ENCODE results near the gene SLC44A3. TPM values are rescaled to one million over a fixed set of nuclear protein-coding genes. Genes with fewer than 3 reads are reported as not detected.
"Not testable (repeated sequence)": the region's sequence is repeated elsewhere in the genome, so short reads cannot be mapped to it uniquely, and the experiment has no call there.

SLC44A3 gene
- total RNA-seq, 2 donors from 2014 or later, result not detected

GRCh38 chr1:94927405-94928175 lies 107.4 kb downstream of the SLC44A3 start:
- DNase-seq (ENCODE audit: low spot score in 2 of 2), result peak in 1 of 2 donors; percentile 3
- no peaks in the 10 kb centered on the region for H3K9me3 Mint-ChIP-seq

DNA sequence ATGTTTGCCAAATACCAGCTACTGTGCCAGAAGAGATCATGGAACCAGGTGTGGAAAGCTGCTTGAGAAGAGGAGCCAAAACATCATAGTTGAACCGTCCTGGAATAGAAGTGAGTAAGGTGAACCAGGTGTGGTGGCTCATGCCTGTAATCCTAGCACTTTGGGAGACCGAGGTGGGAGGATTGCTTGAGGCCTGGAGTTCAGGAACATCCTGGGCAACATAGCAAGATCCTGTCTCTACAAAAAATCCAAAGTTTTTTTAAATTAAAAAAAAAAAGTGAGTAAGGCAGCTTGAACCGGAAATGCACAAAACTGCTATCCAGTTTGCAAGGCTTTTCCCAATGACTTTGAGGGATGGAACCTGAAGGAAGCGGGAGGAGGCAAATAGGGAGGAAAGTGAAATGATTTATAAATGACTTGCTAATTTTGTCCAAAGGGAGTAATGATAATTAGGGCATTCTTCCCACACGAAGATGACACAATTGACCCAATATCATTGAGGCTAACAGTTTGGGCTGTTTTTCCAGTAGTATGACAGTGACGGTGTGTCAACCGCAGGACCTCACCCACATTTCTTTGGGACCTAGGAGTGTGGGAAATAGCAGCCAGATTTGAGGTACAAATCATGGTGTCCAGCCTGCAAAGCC lies 108.3 kb downstream of the SLC44A3 start:
- DNase-seq (ENCODE audit: low spot score in 2 of 2), result no peak
- H3K9me3 Mint-ChIP-seq, result no peaks in the 10 kb centered on the region

More at GRCh38 chr1:94927405-94928175, 107.4 kb downstream of the SLC44A3 start:
- ATAC-seq, result no peak
- H3K27ac Mint-ChIP-seq, result peak overlapping the region in 1 of 2 donors; percentile 66
- peaks cover 0 to 22% of the 10 kb centered on the region in 2 donors for H3K36me3 Mint-ChIP-seq

DNA sequence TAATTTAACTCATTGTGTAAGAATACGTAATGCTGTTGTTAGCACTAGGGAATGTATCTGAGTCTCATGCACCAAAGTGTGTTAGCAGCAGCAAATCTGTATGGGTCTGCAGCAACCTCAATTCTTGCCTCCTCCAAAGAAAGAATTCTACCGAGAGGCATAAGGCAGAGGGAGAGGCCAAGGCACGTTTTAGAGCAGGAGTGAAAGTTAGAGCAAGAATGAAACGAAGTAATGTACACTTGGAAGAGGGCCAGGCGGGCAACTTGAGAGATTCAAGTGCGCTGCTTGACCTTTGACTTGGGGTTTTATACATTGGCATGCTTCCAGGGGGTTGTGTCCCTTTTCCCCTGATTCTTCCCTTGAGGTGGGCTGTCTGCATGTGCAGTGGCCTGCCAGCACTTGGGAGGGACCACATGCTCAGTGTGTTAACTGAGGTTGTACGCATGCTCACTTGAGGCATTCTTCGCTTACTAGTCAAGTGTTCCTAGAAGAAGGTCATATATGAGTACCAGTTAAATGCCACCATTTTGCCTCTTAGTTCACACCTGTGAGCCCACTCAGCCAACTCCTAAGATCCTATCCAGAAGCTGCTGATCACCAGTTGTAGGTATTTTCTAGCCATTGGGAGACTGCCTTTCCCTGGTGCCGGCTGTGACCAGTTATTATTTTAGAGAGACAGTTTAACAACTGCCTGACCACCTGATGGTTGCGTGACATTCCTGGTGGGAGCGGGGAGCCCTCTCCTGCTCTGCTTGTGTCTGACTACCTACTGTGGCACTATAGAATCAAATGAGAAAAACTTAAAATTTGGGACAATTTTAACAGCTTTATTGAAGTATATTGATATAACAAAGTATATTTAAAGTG lies 109.4 kb downstream of the SLC44A3 start:
- ATAC-seq (no peak), DNase-seq (ENCODE audit: low spot score in 2 of 2) (no peak)
- H3K9me3 Mint-ChIP-seq, result no peaks in the 10 kb centered on the region
- H3K27ac Mint-ChIP-seq, result no peak overlapping the region
- H3K36me3 Mint-ChIP-seq, result peaks cover 0 to 22% of the 10 kb centered on the region in 2 donors

More for the DNA sequence above, 108.3 kb downstream of the SLC44A3 start:
- ATAC-seq, result no peak
- no peak overlapping the region for H3K27ac Mint-ChIP-seq
- H3K36me3 Mint-ChIP-seq, result peaks cover 0 to 22% of the 10 kb centered on the region in 2 donors

GRCh38 chr1:94931254-94931841 lies 111.2 kb downstream of the SLC44A3 start:
- ATAC-seq (no peak), DNase-seq (ENCODE audit: low spot score in 2 of 2) (no peak)
- peaks cover 0 to 8% of the 10 kb centered on the region in 2 donors for H3K36me3 Mint-ChIP-seq
- no peaks in the 10 kb centered on the region for H3K9me3 Mint-ChIP-seq
- no peak overlapping the region for H3K27ac Mint-ChIP-seq

- no peaks in the 10 kb centered on the region for H3K9me3 Mint-ChIP-seq
- no peak overlapping the region for H3K27ac Mint-ChIP-seq
- no peak for ATAC-seq
- no peak for DNase-seq (ENCODE audit: low spot score in 2 of 2)
- H3K36me3 Mint-ChIP-seq, result no peaks in the 10 kb centered on the region
These were observed 114.4 kb downstream of the SLC44A3 start for GRCh38 chr1:94934551-94934950.

- Mint-ChIP-seq H3K9me3 (no peaks in the 10 kb centered on the region), H3K27ac (no peak overlapping the region), H3K36me3 (no peaks in the 10 kb centered on the region)
- no peak for ATAC-seq
- no peak for DNase-seq (ENCODE audit: low spot score in 2 of 2)
These were observed 114.9 kb downstream of the SLC44A3 start for GRCh38 chr1:94935034-94935433.

- Mint-ChIP-seq H3K9me3 (no peaks in the 10 kb centered on the region), H3K27ac (peak overlapping the region in 1 of 2 donors; percentile 72), H3K36me3 (no peaks in the 10 kb centered on the region)
- DNase-seq (ENCODE audit: low spot score in 2 of 2), result no peak
- no peak for ATAC-seq
These were observed 115.3 kb downstream of the SLC44A3 start for GRCh38 chr1:94935476-94935875.

- no peaks in the 10 kb centered on the region for H3K36me3 Mint-ChIP-seq
- no peak for ATAC-seq
- no peak for DNase-seq (ENCODE audit: low spot score in 2 of 2)
- no peak overlapping the region for H3K27ac Mint-ChIP-seq
- H3K9me3 Mint-ChIP-seq, result no peaks in the 10 kb centered on the region
These were observed 116.9 kb downstream of the SLC44A3 start for GRCh38 chr1:94936861-94937620.

DNA sequence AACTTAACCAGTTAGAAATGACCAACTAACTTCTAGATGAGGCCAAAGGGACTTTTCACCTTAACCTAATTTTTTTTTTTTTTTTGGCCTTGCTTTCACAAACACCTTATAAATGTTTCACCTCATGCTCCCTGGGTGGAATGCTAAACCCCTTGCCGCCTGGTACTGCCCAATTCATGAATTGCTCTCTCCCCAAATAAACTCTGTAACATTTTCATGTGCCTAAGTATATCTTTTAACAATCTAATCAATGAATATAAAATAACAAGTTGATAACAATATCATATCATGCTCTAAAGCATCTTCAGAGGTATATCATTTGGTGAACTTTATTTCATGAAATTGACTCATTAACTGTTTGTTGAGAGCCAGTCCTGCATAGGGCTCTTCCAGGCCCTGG lies 117.7 kb downstream of the SLC44A3 start:
- no peak overlapping the region for H3K27ac Mint-ChIP-seq
- ATAC-seq, result no peak
- no peaks in the 10 kb centered on the region for H3K36me3 Mint-ChIP-seq
- H3K9me3 Mint-ChIP-seq, result no peaks in the 10 kb centered on the region
- DNase-seq (ENCODE audit: low spot score in 2 of 2), result no peak

DNA sequence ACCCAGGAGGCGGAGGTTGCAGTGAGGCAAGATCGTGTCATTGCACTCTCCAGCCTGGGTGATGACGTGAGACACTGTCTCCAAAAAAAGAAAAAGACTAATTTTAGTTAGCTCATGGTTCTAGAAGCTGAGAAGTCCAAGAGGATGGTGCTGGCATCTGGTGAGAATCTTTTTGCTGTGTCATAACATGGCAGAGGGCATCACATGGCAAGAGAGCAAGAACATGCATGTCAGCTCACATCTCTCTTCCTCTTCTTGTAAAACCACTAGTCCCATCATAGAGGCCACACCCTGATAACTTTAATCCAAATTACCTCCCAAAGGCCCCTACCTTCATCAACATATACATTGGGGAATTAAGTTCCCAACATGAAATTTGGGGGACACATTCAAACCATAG lies 120.6 kb downstream of the SLC44A3 start:
- H3K9me3 Mint-ChIP-seq, result no peaks in the 10 kb centered on the region
- H3K27ac Mint-ChIP-seq, result no peak overlapping the region

DNA sequence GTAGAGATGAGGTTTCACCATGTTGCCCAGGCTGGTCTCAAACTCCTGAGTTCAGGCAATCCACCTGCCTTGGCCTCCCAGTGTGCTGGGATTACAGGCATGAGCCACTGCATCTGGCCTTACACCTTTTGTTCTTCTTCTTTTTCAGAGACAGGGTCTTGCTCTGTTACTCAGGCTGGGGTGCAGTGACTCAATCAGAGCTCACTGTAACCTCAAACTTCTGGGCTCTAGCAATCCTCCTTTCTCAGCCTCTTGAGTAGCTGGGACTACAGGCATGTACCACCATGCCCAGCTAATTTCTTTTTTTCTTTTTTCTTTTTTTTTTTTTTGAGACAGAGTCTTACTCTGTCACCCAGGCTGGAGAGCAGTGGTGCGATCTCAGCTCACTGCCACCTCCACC lies 121.3 kb downstream of the SLC44A3 start:
- not testable (repeated sequence) for H3K27ac Mint-ChIP-seq; DNase-seq (ENCODE audit: low spot score in 2 of 2); H3K36me3 Mint-ChIP-seq; ATAC-seq; H3K9me3 Mint-ChIP-seq

More for the DNA sequence above, 120.6 kb downstream of the SLC44A3 start:
- DNase-seq (ENCODE audit: low spot score in 2 of 2), result no peak
- no peaks in the 10 kb centered on the region for H3K36me3 Mint-ChIP-seq
- ATAC-seq, result no peak

DNA sequence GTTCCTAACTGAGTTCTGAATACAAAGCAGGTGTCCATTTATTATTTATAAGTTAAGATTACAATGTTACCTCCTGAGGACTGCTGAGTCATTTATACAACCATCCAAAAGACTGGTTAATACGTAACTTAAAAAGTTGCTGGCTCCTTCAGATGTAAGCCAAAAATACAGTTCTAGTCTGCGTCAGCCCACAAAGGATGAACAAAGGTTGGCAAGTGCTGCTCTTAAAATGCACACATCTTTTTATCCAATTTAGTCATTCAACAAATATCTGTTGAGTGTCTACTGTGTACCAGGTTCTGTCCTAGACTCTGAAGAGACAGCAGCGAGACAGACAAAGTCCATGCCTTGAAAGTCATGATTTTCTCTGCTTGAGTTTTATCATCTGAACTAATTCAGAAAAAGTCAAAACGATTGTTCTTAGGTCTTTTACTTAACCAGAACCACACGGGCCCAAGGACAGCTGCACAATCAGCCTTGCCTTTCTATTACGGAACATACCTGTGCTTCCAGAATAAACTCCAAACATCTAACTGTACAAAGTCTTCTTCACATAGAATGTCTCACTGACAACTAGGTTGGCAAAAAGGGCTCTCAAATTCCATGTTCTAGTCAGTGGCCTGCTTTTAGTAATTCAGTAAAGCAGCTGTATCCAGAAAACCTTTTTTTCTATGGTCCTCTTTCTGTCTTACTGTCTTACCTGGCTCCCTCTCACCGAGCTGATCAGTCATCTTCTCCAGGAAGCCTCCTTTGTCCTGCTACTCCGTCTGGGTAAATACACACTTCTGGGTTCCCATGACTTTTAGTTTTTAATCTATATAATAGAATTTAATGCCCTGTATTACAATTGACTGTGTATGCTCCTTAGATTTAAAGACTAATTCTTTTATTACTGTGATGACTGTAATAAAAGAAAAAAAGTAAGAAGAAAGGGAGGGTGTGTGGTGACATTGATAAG lies 122.3 kb downstream of the SLC44A3 start:
- no peaks in the 10 kb centered on the region for H3K36me3 Mint-ChIP-seq
- no peaks in the 10 kb centered on the region for H3K9me3 Mint-ChIP-seq
- no peak overlapping the region for H3K27ac Mint-ChIP-seq
- ATAC-seq (no peak), DNase-seq (ENCODE audit: low spot score in 2 of 2) (no peak)
